ENCODE results near the gene SF3B6. TPM values are rescaled to one million over a fixed set of nuclear protein-coding genes. Genes with fewer than 3 reads are reported as not detected.

The SF3B6 gene
- total and polyA plus RNA-seq, 10 donors, result 47.2 to 114 (median 67.9) TPM

GRCh38 chr2:24051833-24052232 lies 24.3 kb downstream of the SF3B6 start:
- TF ChIP-seq POLR2AphosphoS5 (IDR thresholded peaks at IDR 0.05) (no peak), POLR2A (IDR thresholded peaks at IDR 0.05) (no peak), CTCF (IDR thresholded peaks at IDR 0.05 in 8 of 11, conservative IDR thresholded peaks at IDR 0.05 in 3 of 11) (no peak)
- H3K36me3 ChIP-seq, result no peaks in the 10 kb centered on the region
- H3K27me3 ChIP-seq (replicated peaks in 1 of 7), result peaks cover 0 to 27% (median 0%) of the 10 kb centered on the region in 7 donors
- WGBS, 5 donors, result 69 to 86% (median 79%) methylated on average over 8 of the region's 8 CpGs
- no peak overlapping the region for H3K27ac ChIP-seq
- peaks cover 0 to 4% (median 0%) of the 10 kb centered on the region in 8 donors for H3K9me3 ChIP-seq
- peaks cover 10 to 34% (median 25%) of the 10 kb centered on the region in 6 donors for H3K4me1 ChIP-seq
- no peak overlapping the region for H3K4me3 ChIP-seq
- intact Hi-C loops (cut with DNase I; ENCODE audit: low total_unique reads), result no loop called here
- DNase-seq, result no peak

- 10 to 15% (median 11%) methylated on average over 24 to 47 of the region's 47 CpGs for WGBS, 5 donors
- intact Hi-C loops (cut with DNase I; ENCODE audit: low total_unique reads), result no loop called here
- Histone ChIP-seq H3K4me3 (peak overlapping the region; percentile 52 to 89 (median 62)), H3K36me3 (no peaks in the 10 kb centered on the region), H3K9me3 (no peaks in the 10 kb centered on the region), H3K27me3 (replicated peaks in 1 of 7) (peaks cover 0 to 27% (median 0%) of the 10 kb centered on the region in 7 donors), H3K27ac (peak overlapping the region in 6 of 8 donors; percentile 20 to 61 (median 50)), H3K4me1 (peaks cover 18 to 47% (median 37%) of the 10 kb centered on the region in 6 donors)
- TF ChIP-seq CTCF (IDR thresholded peaks at IDR 0.05 in 8 of 11, conservative IDR thresholded peaks at IDR 0.05 in 3 of 11) (no peak), POLR2AphosphoS5 (IDR thresholded peaks at IDR 0.05) (peak in 1 of 3 donors; percentile 17), POLR2A (IDR thresholded peaks at IDR 0.05) (no peak)
- peak; percentile 84 for DNase-seq
These were observed 25.8 kb downstream of the SF3B6 start for GRCh38 chr2:24050041-24050979.

- H3K27me3 ChIP-seq (replicated peaks in 1 of 7), result peaks cover 0 to 27% (median 0%) of the 10 kb centered on the region in 7 donors
- TF ChIP-seq POLR2A (IDR thresholded peaks at IDR 0.05), result no peak
- no peak for TF ChIP-seq CTCF (IDR thresholded peaks at IDR 0.05 in 8 of 11, conservative IDR thresholded peaks at IDR 0.05 in 3 of 11)
- peak in 2 of 3 donors; percentile 23 to 66 for TF ChIP-seq POLR2AphosphoS5 (IDR thresholded peaks at IDR 0.05)
- no peaks in the 10 kb centered on the region for H3K9me3 ChIP-seq
- H3K4me3 ChIP-seq, result peak within 1 kb of the TSS; percentile 52 to 89 (median 62)
- peak within 1 kb of the TSS in 6 of 8 donors; percentile 20 to 61 (median 50) for H3K27ac ChIP-seq
- intact Hi-C loops (cut with DNase I; ENCODE audit: low total_unique reads), result no loop called here
- peak; percentile 86 for DNase-seq
- peaks cover 18 to 51% (median 37%) of the 10 kb centered on the region in 6 donors for H3K4me1 ChIP-seq
- H3K36me3 ChIP-seq, result no peaks in the 10 kb centered on the region
- 0 to 1% (median 1%) methylated on average over 28 to 52 of the region's 52 CpGs for WGBS, 5 donors
These were observed 26.6 kb downstream of the SF3B6 start, which contains the start of gene FKBP1B for GRCh38 chr2:24049485-24050021. FKBP1B (plus strand) TSS chr2:24049741; CDS start chr2:24049850, 109 bp downstream.
